ENCODE results near the gene FARS2.

FARS2 gene

GRCh38 chr6:5736016-5736738 lies 474.9 kb downstream of the FARS2 start:
- no peak for FAIRE-seq

- no peak for FAIRE-seq
Observed at GRCh38 chr6:5737460-5737859, 476.1 kb downstream of the FARS2 start.

- no peak for FAIRE-seq
Observed at GRCh38 chr6:5738211-5738610, 476.9 kb downstream of the FARS2 start.

GRCh38 chr6:5744497-5744896 lies 483.2 kb downstream of the FARS2 start:
- FAIRE-seq: no peak

- FAIRE-seq: no peak
Observed at GRCh38 chr6:5745081-5745480, 483.8 kb downstream of the FARS2 start.

GRCh38 chr6:5746053-5746758 lies 484.9 kb downstream of the FARS2 start:
- FAIRE-seq: no peak

GRCh38 chr6:5746759-5747130 lies 485.4 kb downstream of the FARS2 start:
- FAIRE-seq: no peak

GRCh38 chr6:5747379-5747778 lies 486.1 kb downstream of the FARS2 start:
- FAIRE-seq: no peak

- no peak for FAIRE-seq
Observed at GRCh38 chr6:5749016-5749650, 487.8 kb downstream of the FARS2 start.

- no peak for FAIRE-seq
Observed at GRCh38 chr6:5749651-5750215, 488.4 kb downstream of the FARS2 start.

GRCh38 chr6:5751525-5752390 lies 490.4 kb downstream of the FARS2 start:
- FAIRE-seq: no peak

GRCh38 chr6:5752391-5752680 lies 491.0 kb downstream of the FARS2 start:
- no peak for FAIRE-seq

GRCh38 chr6:5753209-5753608 lies 491.9 kb downstream of the FARS2 start:
- FAIRE-seq: no peak

- no peak for FAIRE-seq
Observed at GRCh38 chr6:5754904-5755303, 493.6 kb downstream of the FARS2 start.

GRCh38 chr6:5759571-5759970 lies 498.3 kb downstream of the FARS2 start:
- no peak for FAIRE-seq

GRCh38 chr6:5761370-5761769 lies 500.1 kb downstream of the FARS2 start:
- no peak for FAIRE-seq

GRCh38 chr6:5762561-5762968 lies 501.3 kb downstream of the FARS2 start:
- FAIRE-seq: no peak

GRCh38 chr6:5763407-5763806 lies 502.1 kb downstream of the FARS2 start:
- FAIRE-seq: no peak

GRCh38 chr6:5763871-5764270 lies 502.6 kb downstream of the FARS2 start:
- no peak for FAIRE-seq

GRCh38 chr6:5764401-5764955 lies 503.2 kb downstream of the FARS2 start:
- no peak for FAIRE-seq

- no peak for FAIRE-seq
Observed at GRCh38 chr6:5765141-5765760, 503.9 kb downstream of the FARS2 start.

GRCh38 chr6:5766260-5766659 lies 504.9 kb downstream of the FARS2 start:
- no peak for FAIRE-seq

All from colon (tissue), 2 donors.